ENCODE results near the gene IL9. TPM values are rescaled to one million over a fixed set of nuclear protein-coding genes. Genes with fewer than 3 reads are reported as not detected.
A peak's percentile ranks its signal among the peaks of the same experiment; 100 is the strongest.

Gene IL9
- total RNA-seq, 1 donor from 2014 or later: not detected

GRCh38 chr5:135891791-135892190 is 3.9 kb downstream of the IL9 start:
- DNase-seq (ENCODE audit: low read depth in 2 of 2): no peak

- no peak for DNase-seq (ENCODE audit: low read depth in 2 of 2)
Observed at GRCh38 chr5:135891268-135891667, 4.4 kb downstream of the IL9 start.

DNA sequence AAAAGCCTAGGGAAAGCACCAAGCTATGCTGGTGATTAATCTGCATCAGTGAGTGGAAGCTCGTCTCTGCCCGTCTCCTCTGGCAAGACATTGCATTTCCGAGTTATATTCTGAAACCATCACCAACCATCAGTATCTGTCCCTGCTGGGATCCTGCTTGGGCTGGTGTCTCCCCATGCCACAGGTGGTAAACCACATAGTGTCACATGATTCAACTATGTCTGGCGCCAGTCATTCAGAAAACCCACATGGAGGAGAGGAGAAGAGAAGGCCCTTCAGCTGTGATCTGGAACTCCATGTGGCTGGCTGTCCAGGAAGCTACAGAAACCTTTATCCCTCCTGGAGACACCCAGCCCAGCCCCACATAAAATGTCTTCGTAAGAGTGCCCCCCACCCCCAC is 4.8 kb downstream of the IL9 start:
- no peak for DNase-seq (ENCODE audit: low read depth in 2 of 2)

DNA sequence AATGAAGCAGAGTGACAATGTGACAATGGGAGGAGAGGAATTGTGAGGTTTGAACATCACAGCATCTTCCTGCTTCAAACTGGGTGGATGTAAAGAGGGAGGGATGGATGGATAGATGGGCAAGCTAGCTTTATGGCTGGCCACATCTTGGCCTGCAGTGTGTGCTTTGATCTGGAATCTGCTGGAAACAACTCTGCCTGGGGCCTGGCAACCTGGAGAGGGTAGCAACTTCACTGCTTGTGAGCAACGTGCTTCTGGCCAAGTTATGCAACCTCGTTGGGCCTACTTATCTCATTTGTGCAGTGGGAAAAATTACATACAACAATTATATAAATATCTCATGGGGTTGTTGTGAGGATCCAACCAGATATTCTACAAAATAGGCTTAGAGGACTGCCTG is 5.3 kb downstream of the IL9 start:
- DNase-seq (ENCODE audit: low read depth in 2 of 2): no peak

- DNase-seq (ENCODE audit: low read depth in 2 of 2): no peak
Observed at GRCh38 chr5:135887881-135888614, 7.6 kb downstream of the IL9 start.

- peak; percentile 27 to 67 for DNase-seq (ENCODE audit: low read depth in 2 of 2)
Observed at GRCh38 chr5:135887447-135887864, 8.2 kb downstream of the IL9 start.

DNA sequence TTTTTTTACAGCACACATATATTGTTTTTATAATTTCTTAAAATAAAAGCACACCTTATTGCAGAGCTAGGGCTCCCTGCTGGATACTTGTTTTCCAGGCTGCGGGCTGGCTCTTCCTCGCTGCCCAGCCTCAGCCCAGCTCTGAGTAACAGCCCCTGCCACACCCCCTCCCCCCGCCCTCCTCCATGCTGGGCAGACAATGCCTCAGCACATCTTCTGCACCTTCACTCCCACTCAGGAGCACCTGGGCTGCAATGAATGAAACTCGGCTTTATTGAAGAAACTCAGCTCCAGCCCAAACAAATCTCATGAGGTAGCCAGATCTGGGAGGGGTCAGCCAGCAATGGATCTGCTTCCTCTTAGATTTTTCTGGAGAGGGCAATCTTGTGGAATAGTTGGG is 9.5 kb downstream of the IL9 start:
- no peak for DNase-seq (ENCODE audit: low read depth in 2 of 2)

DNA sequence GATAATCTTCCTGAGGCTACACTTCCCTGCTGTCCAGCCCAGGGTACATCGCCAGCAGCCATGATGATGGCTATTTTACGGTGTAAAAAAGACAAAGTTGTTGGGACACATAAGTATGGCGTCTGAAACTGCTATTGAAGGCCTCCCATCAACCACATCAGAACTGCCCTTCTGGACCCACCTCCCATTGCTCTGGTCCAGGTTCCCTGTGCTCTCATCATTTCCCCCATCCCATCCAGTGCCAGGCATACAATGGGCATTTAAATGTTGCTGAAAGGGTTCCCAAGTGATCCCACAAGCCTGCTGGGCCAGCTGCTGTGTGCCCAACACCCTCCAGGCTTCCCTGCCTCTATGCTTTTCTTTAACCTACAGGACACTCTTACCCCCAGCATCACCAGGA is 10.6 kb downstream of the IL9 start:
- no peak for DNase-seq (ENCODE audit: low read depth in 2 of 2)

- no peak for DNase-seq (ENCODE audit: low read depth in 2 of 2)
Observed at GRCh38 chr5:135883441-135883840, 12.2 kb downstream of the IL9 start.

DNA sequence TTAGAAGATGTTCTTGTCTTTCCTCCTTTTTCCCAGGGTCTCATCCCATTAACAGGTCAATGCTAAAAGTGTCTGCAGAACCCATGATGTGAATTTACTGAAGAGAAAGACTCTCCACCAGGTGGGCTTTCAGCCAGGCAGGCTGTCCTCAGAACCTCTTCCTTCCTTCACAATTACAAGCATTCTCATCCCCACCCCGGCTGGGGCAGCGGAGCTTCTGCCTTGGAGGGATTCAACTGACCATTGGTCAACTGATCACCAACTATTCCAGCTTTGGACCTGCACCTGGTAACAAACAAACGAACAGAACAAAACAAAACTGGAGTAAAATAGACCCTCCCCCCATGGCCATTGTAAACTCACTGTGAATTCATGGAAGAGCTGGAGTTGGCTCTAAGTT is 12.6 kb downstream of the IL9 start:
- no peak for DNase-seq (ENCODE audit: low read depth in 2 of 2)

GRCh38 chr5:135881819-135882218 is 13.8 kb downstream of the IL9 start:
- no peak for DNase-seq (ENCODE audit: low read depth in 2 of 2)

- DNase-seq (ENCODE audit: low read depth in 2 of 2): no peak
Observed at GRCh38 chr5:135881244-135881643, 14.4 kb downstream of the IL9 start.

GRCh38 chr5:135880801-135881200 is 14.8 kb downstream of the IL9 start:
- no peak for DNase-seq (ENCODE audit: low read depth in 2 of 2)

- peak in 1 of 2 donors; percentile 5 for DNase-seq (ENCODE audit: low read depth in 2 of 2)
Observed at GRCh38 chr5:135880278-135880677, 15.4 kb downstream of the IL9 start.

DNA sequence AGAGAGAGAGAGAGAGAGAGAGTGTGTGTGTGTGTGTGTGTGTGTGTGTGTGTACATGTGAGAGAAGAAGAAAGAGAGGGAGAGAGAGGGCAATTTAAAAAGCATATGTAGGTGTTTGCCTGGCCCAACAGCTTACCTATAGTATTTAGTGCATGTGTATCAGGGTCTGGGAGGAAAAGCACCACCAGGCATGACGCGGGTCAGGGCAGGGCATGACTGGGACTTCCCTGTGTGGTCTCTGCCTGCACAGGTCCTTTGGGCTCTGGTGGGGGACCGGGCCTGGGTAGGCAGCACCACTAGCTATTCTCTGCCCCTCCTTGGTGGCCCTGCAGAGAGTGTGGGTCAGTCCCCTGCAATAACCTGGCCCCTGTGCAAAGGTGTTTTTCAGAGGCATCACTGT is 16.1 kb downstream of the IL9 start:
- DNase-seq (ENCODE audit: low read depth in 2 of 2): no peak

DNA sequence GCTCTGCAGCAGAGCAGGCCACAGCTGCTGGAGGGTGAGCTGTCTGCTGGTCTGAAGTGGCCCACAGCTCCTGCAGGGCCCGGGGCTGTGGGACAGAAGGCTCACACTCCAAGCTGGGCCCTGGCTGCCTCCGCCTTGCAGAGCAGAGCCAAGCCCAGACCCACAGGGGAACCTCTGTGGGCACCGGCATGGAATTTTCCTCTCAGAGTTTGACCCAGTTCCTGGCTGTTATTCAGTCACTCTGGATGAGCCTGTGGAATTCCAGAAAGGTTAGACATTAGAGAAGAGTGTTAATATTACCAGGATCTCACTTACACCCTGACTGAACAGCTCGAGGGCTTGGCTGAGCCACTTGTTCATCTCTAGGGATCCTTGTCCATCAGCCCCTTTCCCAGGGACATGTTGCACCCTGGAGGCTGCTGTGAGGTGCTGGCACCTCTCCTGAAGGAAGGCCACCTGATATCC is 17.5 kb downstream of the IL9 start:
- no peak for DNase-seq (ENCODE audit: low read depth in 2 of 2)

GRCh38 chr5:135877570-135878155 is 18.0 kb downstream of the IL9 start:
- no peak for DNase-seq (ENCODE audit: low read depth in 2 of 2)

DNA sequence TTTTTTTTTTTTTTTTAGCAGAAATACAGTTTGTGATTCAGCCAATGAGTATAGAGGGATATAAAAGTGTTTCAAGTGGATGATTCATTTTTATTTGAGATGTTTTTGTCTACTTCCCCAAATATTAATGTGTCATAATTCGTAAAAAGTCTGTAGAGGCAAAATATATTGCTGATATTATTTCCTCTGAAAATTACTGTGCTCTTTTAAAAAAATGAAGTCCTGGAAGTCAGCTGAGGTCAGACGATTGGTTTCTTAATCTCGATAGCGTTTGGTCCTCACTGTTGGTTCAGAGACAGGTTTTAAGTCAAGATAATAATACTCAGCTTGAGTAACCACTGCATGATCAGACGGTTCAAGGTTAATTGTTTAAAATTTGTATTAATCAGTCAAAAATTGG is 19.5 kb downstream of the IL9 start:
- no peak for DNase-seq (ENCODE audit: low read depth in 2 of 2)

GRCh38 chr5:135875567-135875966 is 20.1 kb downstream of the IL9 start:
- DNase-seq (ENCODE audit: low read depth in 2 of 2): no peak

- no peak for DNase-seq (ENCODE audit: low read depth in 2 of 2)
Observed at GRCh38 chr5:135874461-135874860, 21.2 kb downstream of the IL9 start.

- no peak for DNase-seq (ENCODE audit: low read depth in 2 of 2)
Observed at GRCh38 chr5:135873831-135874230, 21.8 kb downstream of the IL9 start.

- no peak for DNase-seq (ENCODE audit: low read depth in 2 of 2)
Observed at GRCh38 chr5:135871268-135871915, 24.2 kb downstream of the IL9 start.

DNA sequence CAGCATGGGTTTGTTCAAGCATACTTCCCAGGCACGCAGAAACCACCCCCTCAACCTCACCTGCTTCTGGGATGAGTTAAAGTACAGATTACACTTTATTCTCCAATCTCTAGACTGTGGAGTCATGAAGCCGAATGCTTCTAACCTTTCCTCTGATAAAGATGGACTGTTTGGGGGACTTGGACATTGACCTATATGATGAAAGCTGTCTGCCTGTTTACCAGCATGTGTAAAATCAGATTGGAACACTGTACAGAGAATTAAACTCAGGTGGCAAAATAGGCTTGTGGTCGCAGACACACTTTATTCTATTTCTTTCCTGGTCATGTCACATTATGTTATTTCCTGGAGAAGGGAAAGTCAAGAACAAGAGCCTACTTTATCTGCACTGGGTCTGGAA is 25.7 kb downstream of the IL9 start:
- DNase-seq (ENCODE audit: low read depth in 2 of 2): no peak

Measured in dermis microvascular lymphatic vessel endothelial cell (primary cell).